Retinal pigment epithelial cell (primary cell): ENCODE data around the gene TMEM51.

ENCODE experiments used
- DNase-seq: peaks from one replicate; pipeline ENCODE4 v3.0.0-alpha.2; 2010; ENCODE audit warnings: low read depth
- H3K4me3 ChIP-seq: 2 replicates; pipeline ENCODE4 v1.5.1; 2011; ENCODE audit warnings: mild to moderate bottlenecking, low read length, control low read depth, moderate library complexity
- TF ChIP-seq, protein P1 (sequence below): conservative IDR thresholded peaks from 2 replicates; pipeline ENCODE4 v1.5.1; 2011; ENCODE audit warnings: low read depth, low read length, control low read depth, inconsistent platforms

Gene TMEM51

DNA sequence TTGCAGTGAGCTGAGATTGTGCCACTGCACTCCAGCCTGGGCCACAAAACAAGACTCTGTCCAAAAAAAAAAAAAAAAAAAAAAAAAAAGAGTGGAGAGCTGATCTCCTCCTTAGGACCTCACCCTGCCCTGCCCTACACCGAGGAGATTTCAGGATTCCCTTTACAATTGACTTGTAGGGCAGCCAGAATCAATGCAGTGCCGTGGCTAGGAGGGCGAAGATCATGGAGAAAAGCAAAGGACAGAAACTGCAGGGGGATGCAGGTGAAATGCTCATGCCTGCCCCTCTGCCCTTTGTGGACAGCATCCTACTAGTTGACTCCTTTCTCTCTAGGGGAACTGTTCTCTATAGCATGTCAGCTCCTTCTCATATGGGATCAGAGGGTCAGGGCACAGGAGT is 103.0 kb downstream of the TMEM51 start:
- DNase-seq: no peak
- TF ChIP-seq, protein P1, sequence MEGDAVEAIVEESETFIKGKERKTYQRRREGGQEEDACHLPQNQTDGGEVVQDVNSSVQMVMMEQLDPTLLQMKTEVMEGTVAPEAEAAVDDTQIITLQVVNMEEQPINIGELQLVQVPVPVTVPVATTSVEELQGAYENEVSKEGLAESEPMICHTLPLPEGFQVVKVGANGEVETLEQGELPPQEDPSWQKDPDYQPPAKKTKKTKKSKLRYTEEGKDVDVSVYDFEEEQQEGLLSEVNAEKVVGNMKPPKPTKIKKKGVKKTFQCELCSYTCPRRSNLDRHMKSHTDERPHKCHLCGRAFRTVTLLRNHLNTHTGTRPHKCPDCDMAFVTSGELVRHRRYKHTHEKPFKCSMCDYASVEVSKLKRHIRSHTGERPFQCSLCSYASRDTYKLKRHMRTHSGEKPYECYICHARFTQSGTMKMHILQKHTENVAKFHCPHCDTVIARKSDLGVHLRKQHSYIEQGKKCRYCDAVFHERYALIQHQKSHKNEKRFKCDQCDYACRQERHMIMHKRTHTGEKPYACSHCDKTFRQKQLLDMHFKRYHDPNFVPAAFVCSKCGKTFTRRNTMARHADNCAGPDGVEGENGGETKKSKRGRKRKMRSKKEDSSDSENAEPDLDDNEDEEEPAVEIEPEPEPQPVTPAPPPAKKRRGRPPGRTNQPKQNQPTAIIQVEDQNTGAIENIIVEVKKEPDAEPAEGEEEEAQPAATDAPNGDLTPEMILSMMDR: no peak
- H3K4me3 ChIP-seq: no peak overlapping the region

DNA sequence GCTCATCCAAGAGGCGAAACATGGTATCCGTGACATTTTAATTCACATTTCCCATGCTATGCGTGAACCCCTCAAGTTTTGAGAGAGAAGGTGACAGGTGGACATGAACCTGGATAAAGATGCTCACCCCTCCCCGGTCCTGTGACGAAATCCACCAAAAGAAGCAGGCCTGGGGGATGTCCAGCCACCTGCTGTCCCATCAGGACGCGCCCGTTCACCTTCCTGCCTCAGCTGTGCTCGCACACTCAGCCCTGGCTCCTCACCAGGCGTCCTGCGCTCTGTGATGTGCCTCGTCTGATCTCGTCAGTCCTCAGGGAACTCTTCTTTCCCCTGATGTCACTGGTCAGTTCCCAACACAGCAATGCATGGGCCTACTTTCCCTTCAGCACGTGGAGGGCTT is 103.8 kb downstream of the TMEM51 start:
- TF ChIP-seq, protein P1: no peak
- no peak overlapping the region for H3K4me3 ChIP-seq

DNA sequence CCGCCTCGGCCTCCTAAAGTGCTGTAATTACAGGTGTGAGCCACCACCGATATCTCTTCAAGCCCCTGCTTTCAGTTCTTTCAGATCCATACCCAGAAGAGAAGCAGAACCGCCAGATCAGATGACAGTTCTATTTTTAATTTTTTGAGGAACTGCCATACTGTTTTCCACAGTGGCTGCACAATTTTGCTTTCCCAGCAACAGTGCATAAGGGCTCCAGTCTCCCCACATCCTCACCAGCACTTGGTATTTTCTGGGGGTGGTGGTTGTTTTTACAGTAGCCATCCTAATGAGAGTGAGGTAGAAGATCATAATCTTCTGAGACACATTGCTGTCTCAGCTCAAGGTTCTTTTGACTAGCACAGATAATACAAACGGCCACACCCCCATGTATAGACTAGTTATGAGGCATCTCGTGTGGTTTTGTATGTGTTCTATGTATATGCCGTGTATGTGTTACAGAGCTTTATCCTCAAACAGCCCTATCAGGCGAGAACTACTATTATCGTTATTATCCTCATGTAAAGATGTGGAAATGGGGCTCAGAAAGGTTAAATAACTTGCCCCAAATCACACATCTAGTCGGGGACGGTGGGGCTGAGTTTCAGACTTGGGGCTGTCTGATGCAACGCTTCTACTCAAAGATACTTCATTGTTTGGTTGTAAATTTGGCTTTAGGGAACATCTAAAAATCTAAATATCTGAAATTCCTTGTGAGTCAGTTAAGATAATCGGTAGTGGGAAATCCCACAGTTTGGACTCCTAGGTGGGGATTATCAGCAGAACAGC is 105.5 kb downstream of the TMEM51 start:
- TF ChIP-seq, protein P1: no peak

More for the DNA sequence above, 103.8 kb downstream of the TMEM51 start:
- no peak for DNase-seq

DNA sequence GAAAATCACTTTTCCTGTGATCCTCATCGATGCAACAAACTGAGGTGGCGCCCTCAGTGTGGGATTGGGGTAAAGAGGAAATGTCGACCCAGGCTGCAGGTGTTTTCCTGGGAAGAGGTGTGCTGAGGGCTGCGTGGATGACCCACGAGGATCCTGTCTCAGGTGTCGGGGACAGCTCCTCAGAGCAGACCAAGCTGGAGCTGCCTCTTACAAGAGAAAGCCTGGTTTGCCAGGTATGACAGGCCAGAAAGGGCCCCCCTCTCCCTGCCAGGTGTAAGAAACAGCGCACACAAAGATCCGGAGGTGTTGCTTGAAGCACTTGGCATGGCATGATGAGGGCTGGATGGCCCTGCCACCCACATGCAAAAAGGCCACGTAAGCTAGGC is 106.1 kb downstream of the TMEM51 start:
- DNase-seq: no peak
- TF ChIP-seq, protein P1: no peak
- H3K4me3 ChIP-seq: no peak overlapping the region

More for the DNA sequence above, 105.5 kb downstream of the TMEM51 start:
- no peak for DNase-seq
- no peak overlapping the region for H3K4me3 ChIP-seq

DNA sequence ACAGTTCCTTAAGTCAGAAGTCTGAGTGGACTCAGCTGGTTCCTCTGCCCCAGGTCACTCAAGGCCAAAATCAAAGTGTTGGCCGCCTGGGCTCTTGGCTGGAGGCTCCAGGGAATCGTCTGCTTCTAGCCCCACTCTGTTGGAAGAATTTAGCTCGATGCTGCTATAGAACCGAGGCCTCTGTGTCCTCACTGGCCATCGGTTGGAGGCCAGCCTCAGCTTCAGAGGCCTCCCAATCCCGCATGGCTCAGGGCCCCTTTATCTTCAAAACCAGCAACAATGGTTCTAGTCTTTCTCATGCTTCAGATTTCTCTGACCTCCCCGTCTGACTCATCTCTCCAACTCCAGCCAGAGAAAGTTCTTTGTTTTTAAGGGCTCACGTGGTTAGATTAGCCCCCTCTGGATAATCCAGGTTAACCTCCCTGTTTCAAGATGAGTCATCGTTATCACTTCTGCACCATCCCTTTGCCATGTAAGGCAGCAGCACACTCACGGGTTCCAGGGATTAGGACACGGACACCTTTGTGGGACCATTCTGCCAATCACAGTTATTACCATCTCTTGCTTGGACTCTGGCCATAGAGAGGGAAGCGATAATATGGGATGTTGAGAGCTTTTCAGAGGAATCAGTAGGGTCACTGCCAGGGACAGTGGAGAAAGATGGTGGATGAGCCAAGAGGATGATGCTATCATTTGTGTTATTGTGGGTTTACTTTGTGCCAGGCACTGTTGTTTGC is 107.0 kb downstream of the TMEM51 start:
- TF ChIP-seq, protein P1: no peak
- no peak overlapping the region for H3K4me3 ChIP-seq
- DNase-seq: no peak

DNA sequence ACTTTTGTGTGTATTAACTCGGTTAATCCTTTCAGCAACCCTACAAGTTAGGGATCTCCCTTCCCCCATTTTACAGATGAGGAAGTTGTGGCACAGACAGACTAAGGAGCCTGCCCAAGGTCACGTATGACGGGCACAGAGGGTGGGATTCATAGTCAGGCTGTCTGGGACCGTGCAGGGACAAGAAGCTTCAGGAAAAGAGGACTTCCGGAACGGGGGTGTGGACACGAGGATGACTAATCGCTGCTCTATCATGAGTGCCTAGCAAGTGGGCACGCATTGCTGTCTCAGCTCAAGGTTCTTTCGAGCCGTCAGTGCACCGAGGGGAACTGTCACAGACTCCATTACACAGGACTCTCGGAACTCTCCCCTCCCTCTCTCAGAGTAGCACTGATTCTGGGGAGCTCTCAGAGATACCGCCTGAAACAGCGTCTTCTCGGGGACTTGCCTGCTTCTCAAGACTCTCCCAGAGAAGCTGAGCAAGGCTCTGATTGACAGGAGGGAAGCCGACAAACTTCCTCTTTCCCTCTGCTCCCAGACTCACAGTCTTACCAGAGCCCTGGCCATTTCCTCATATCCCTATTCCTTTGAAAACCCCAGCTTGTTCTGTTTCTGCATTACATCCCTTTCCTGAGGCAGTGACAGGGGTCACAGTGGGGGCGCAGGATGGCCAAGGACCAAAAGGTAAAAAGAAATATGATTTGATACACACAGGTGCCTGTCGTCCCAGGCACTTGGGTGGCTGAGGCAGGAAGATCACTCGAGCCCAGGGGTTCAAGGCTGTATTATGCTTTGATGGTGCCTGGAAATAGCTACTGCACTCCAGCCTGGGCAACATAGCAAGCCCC is 107.8 kb downstream of the TMEM51 start:
- TF ChIP-seq, protein P1: no peak
- no peak overlapping the region for H3K4me3 ChIP-seq
- no peak for DNase-seq
